ENCODE data around the gene SEC23B.
A peak's percentile ranks its signal among the peaks of the same experiment; 100 is the strongest.
"Not testable (repeated sequence)": the region's sequence is repeated elsewhere in the genome, so short reads cannot be mapped to it uniquely, and the experiment has no call there.

Gene SEC23B

GRCh38 chr20:18506744-18507143, 996 bp upstream of the SEC23B start:
- peak overlapping the region; percentile 86 for H3K4me3 ChIP-seq (ENCODE audit: low read depth, low read length)
- no peak for TF ChIP-seq CTCF (IDR thresholded peaks at IDR 0.05; ENCODE audit: control insufficient read depth, extremely low read depth, insufficient read depth)
- DNase-seq (ENCODE audit: low read depth): no peak

GRCh38 chr20:18511571-18511970, 3.8 kb downstream of the SEC23B start:
- no peak for TF ChIP-seq CTCF (IDR thresholded peaks at IDR 0.05; ENCODE audit: control insufficient read depth, extremely low read depth, insufficient read depth)
- no peak overlapping the region for H3K4me3 ChIP-seq (ENCODE audit: low read depth, low read length)
- no peak for DNase-seq (ENCODE audit: low read depth)

- TF ChIP-seq CTCF (IDR thresholded peaks at IDR 0.05; ENCODE audit: control insufficient read depth, extremely low read depth, insufficient read depth): no peak
- no peak for DNase-seq (ENCODE audit: low read depth)
- H3K4me3 ChIP-seq (ENCODE audit: low read depth, low read length): no peak overlapping the region
Measured at GRCh38 chr20:18513208-18513607, 5.5 kb downstream of the SEC23B start.

- H3K4me3 ChIP-seq (ENCODE audit: low read depth, low read length): no peak overlapping the region
- DNase-seq (ENCODE audit: low read depth): no peak
- TF ChIP-seq CTCF (IDR thresholded peaks at IDR 0.05; ENCODE audit: control insufficient read depth, extremely low read depth, insufficient read depth): no peak
Measured at GRCh38 chr20:18514127-18514526, 6.4 kb downstream of the SEC23B start.

GRCh38 chr20:18515973-18516372, 8.2 kb downstream of the SEC23B start:
- no peak for DNase-seq (ENCODE audit: low read depth)
- no peak overlapping the region for H3K4me3 ChIP-seq (ENCODE audit: low read depth, low read length)
- no peak for TF ChIP-seq CTCF (IDR thresholded peaks at IDR 0.05; ENCODE audit: control insufficient read depth, extremely low read depth, insufficient read depth)

- not testable (repeated sequence) for DNase-seq (ENCODE audit: low read depth); H3K4me3 ChIP-seq (ENCODE audit: low read depth, low read length)
Measured at GRCh38 chr20:18522066-18522465, 14.3 kb downstream of the SEC23B start.

- no peak overlapping the region for H3K4me3 ChIP-seq (ENCODE audit: low read depth, low read length)
- TF ChIP-seq CTCF (IDR thresholded peaks at IDR 0.05; ENCODE audit: control insufficient read depth, extremely low read depth, insufficient read depth): no peak
- DNase-seq (ENCODE audit: low read depth): no peak
Measured at GRCh38 chr20:18523066-18523465, 15.3 kb downstream of the SEC23B start.

- DNase-seq (ENCODE audit: low read depth): no peak
- TF ChIP-seq CTCF (IDR thresholded peaks at IDR 0.05; ENCODE audit: control insufficient read depth, extremely low read depth, insufficient read depth): no peak
- no peak overlapping the region for H3K4me3 ChIP-seq (ENCODE audit: low read depth, low read length)
Measured at GRCh38 chr20:18524646-18525045, 16.9 kb downstream of the SEC23B start.

- DNase-seq (ENCODE audit: low read depth); H3K4me3 ChIP-seq (ENCODE audit: low read depth, low read length): not testable (repeated sequence)
Measured at GRCh38 chr20:18526761-18527160, 19.0 kb downstream of the SEC23B start.

All from LNCaP clone FGC (cell line).